K562 (cell line): Measurements from ENCODE around the gene INCA1. TPM values are rescaled to one million over a fixed set of nuclear protein-coding genes. Genes with fewer than 3 reads are reported as not detected.

Source experiments
- BRF2 ChIP-seq: IDR thresholded peaks from 3 replicates; pipeline ENCODE4 v1.6.1; 2011; ENCODE audit warnings: borderline replicate concordance, mild to moderate bottlenecking; ENCODE audit not compliant: insufficient read length, insufficient read depth
- FIP1L1 ChIP-seq: fragments of 200-400 bp; formaldehyde crosslinking; IDR thresholded peaks from 2 replicates; pipeline ENCODE4 v1.6.1; 2018; ENCODE audit warnings: mild to moderate bottlenecking, low read depth, low read length; ENCODE audit not compliant: poor library complexity, severe bottlenecking
- MLLT1 ChIP-seq, 2 experiments: fragments of 450-650 bp; IDR thresholded peaks; 2 replicates each; pipeline ENCODE4 v1.6.1; 2016
- MNT ChIP-seq, 2 experiments: fragments of 450-650 bp; conservative IDR thresholded peaks; 2 replicates each; pipeline ENCODE4 v1.6.1; 2017; ENCODE audit warnings: mild to moderate bottlenecking in 2 of 2, moderate library complexity in 2 of 2
- PTBP1 ChIP-seq: fragments of 200-400 bp; formaldehyde crosslinking; IDR thresholded peaks from 2 replicates; pipeline ENCODE4 v1.6.1; 2017; ENCODE audit warnings: low read depth, low read length
- RBM17 ChIP-seq: fragments of 200-400 bp; formaldehyde crosslinking; IDR thresholded peaks from 2 replicates; pipeline ENCODE4 v1.6.1; 2017; ENCODE audit warnings: low read depth, mild to moderate bottlenecking, low read length, borderline replicate concordance
- ZNF780A ChIP-seq: fragments of 250-450 bp; sonication (Bioruptor Pico); IDR thresholded peaks from 2 replicates; pipeline ENCODE4 v1.5.0; 2021; ENCODE audit warnings: mild to moderate bottlenecking
- polyA plus RNA-seq, 8 experiments: library from polyadenylated mRNA; depleted of rRNA in 4 of 8; stranded (reverse) in 5 of 8; unstranded in 3 of 8; fragments of >200 nt; fragmentation: Nextera tagmentation in 2 of 8; fragmentation: Illumina TruSeq in 1 of 8; extraction: Ambion mirVana in 2 of 8; extraction: Trizol in 1 of 8; gene quantifications; 2 replicates each; pipeline versions ENCODE4 v1.2.1 to v1.2.3, GENCODE V29; 2011 to 2014; ENCODE audit warnings: inconsistent platforms in 1 of 8, missing spikeins in 1 of 8
- total RNA-seq, 7 experiments: library from RNA; depleted of rRNA in 6 of 7; stranded (reverse); fragments of >200 nt in 6 of 7; fragmentation: Illumina TruSeq in 2 of 7; extraction: Trizol in 2 of 7; gene quantifications; 2 replicates each; pipeline versions ENCODE4 v1.2.1 to v1.2.3, GENCODE V29; 2011 to 2021; ENCODE audit warnings: low replicate concordance in 1 of 7

INCA1 gene
- total and polyA plus RNA-seq, 9 of the 15 experiments (the other 6 are each of a cell fraction or from before 2014, with no cell fraction given) = 0.08 to 0.50 (median 0.13) TPM; not detected in 4

GRCh38 chr17:4945176-4945943 is 52.0 kb downstream of the INCA1 start (continued):
- TF ChIP-seq ZNF780A = no peak
- TF ChIP-seq PTBP1 = no peak
- 0 out of 4 replicates have a peak, but pooled peaks of 1 of the 2 experiments have one; percentile 19 for TF ChIP-seq MLLT1 (IDR thresholded peaks at IDR 0.05)
- no peak for TF ChIP-seq BRF2
- no peak for TF ChIP-seq FIP1L1
- TF ChIP-seq MNT (conservative IDR thresholded peaks at IDR 0.05) = peak in 1 of 2 experiments; percentile 43; a peak in 1 of 4 replicates
- TF ChIP-seq RBM17 = no peak
